Mesendoderm (in vitro differentiated cells): Measurements from ENCODE around the gene TRIM50.
A peak's percentile ranks its signal among the peaks of the same experiment; 100 is the strongest.
"Not testable (repeated sequence)": the region's sequence is repeated elsewhere in the genome, so short reads cannot be mapped to it uniquely, and the experiment has no call there.

Source experiments
- DNase-seq: peaks from one replicate; pipeline ENCODE4 v3.0.0; 2013
- H2AK5ac ChIP-seq: 2 replicates; pipeline ENCODE4 v1.6.1; 2013; ENCODE audit warnings: low read length, inconsistent platforms
- H2BK120ac ChIP-seq: 2 replicates; pipeline ENCODE4 v1.6.1; 2013; ENCODE audit warnings: low read depth, mild to moderate bottlenecking, low read length, moderate library complexity, mixed read lengths
- H2BK15ac ChIP-seq: replicated peaks from 2 replicates; pipeline ENCODE4 v1.6.1; 2013; ENCODE audit warnings: low read depth, mild to moderate bottlenecking, moderate library complexity
- H2BK5ac ChIP-seq: 2 replicates; pipeline ENCODE4 v1.6.1; 2013; ENCODE audit warnings: low read length, inconsistent platforms
- H3K18ac ChIP-seq: 2 replicates; pipeline ENCODE4 v1.6.1; 2013; ENCODE audit warnings: mild to moderate bottlenecking, low read length, mixed read lengths
- H3K23ac ChIP-seq: one replicate; pipeline ENCODE4 v1.6.1; 2013; ENCODE audit warnings: low read length
- H3K27ac ChIP-seq: 2 replicates; pipeline ENCODE4 v1.5.1; 2013; ENCODE audit warnings: low read depth, mild to moderate bottlenecking, inconsistent platforms, low read length, moderate library complexity
- H3K27me3 ChIP-seq: 2 replicates; pipeline ENCODE4 v1.6.1; 2013; ENCODE audit warnings: low read length, control low read depth, mild to moderate bottlenecking, inconsistent platforms; ENCODE audit not compliant: insufficient read depth, poor library complexity
- H3K36me3 ChIP-seq: 2 replicates; pipeline ENCODE4 v1.6.1; 2013; ENCODE audit warnings: low read length, inconsistent platforms; ENCODE audit not compliant: control insufficient read depth, insufficient read depth
- H3K4ac ChIP-seq: one replicate; pipeline ENCODE4 v1.6.1; 2013; ENCODE audit warnings: low read depth, mild to moderate bottlenecking, low read length, moderate library complexity
- H3K4me1 ChIP-seq: 2 replicates; pipeline ENCODE4 v1.6.1; 2013; ENCODE audit warnings: low read depth, low read length, inconsistent platforms; ENCODE audit not compliant: control insufficient read depth
- H3K4me2 ChIP-seq: 2 replicates; pipeline ENCODE4 v1.6.1; 2013; ENCODE audit warnings: low read length
- H3K4me3 ChIP-seq: 2 replicates; pipeline ENCODE4 v1.5.1; 2013; ENCODE audit warnings: mild to moderate bottlenecking, low read length
- H3K56ac ChIP-seq: one replicate; pipeline ENCODE4 v1.6.1; 2013; ENCODE audit warnings: low read length
- H3K79me1 ChIP-seq: 2 replicates; pipeline ENCODE4 v1.6.1; 2013; ENCODE audit warnings: low read length, inconsistent platforms
- H3K79me2 ChIP-seq: 2 replicates; pipeline ENCODE4 v1.6.1; 2013; ENCODE audit warnings: mild to moderate bottlenecking, low read length; ENCODE audit not compliant: control insufficient read depth, insufficient read depth
- H3K9ac ChIP-seq: 2 replicates; pipeline ENCODE4 v1.6.1; 2013; ENCODE audit warnings: low read length, inconsistent platforms
- H4K5ac ChIP-seq: one replicate; pipeline ENCODE4 v1.6.1; 2013; ENCODE audit warnings: low read length
- H4K8ac ChIP-seq: one replicate; pipeline ENCODE4 v1.6.1; 2013; ENCODE audit warnings: low read depth, mild to moderate bottlenecking, control low read depth, low read length, moderate library complexity
- WGBS: extraction: QIAGEN DNeasy Blood & Tissue Kit; methylation state at CpG from one replicate; pipeline ENCODE4 v1.1.7; 2013; ENCODE audit warnings: low lambda C conversion rate, missing lambda C conversion rate; ENCODE audit not compliant: insufficient coverage; ENCODE audit errors: extremely low coverage; 5-methylcytosine and 5-hydroxymethylcytosine counted together

The TRIM50 gene

DNA sequence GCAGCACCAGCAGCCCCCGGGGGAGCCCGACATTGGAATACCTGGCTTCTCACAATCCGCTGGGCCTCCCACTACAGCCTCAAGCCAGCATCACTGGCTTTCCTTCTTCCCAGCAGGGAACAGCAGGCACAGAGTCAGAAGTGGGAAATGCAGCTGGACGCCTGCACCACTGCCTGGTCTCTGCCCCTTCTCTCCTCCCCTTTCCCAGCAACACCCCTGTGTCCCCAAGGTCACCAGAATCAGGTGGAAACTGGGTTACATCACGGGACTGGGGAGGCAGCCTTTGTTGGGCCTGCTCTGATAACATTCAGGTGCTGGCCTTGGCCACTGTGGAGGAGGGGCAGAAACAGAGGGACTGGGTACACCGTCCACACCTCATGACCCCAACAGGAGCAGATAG lies 2.5 kb downstream of the TRIM50 start:
- not testable (repeated sequence) for DNase-seq, H4K5ac ChIP-seq, H3K23ac ChIP-seq, H3K27me3 ChIP-seq, H3K27ac ChIP-seq, H3K79me2 ChIP-seq, H3K18ac ChIP-seq, H3K4me1 ChIP-seq, H3K79me1 ChIP-seq, H3K56ac ChIP-seq, H2AK5ac ChIP-seq, H3K9ac ChIP-seq, H2BK5ac ChIP-seq, H2BK120ac ChIP-seq, H3K4ac ChIP-seq, H3K4me3 ChIP-seq, H3K36me3 ChIP-seq, H4K8ac ChIP-seq, H2BK15ac ChIP-seq, H3K4me2 ChIP-seq
- no CpG with 5 or more reads among the region's 6 CpGs for WGBS

DNA sequence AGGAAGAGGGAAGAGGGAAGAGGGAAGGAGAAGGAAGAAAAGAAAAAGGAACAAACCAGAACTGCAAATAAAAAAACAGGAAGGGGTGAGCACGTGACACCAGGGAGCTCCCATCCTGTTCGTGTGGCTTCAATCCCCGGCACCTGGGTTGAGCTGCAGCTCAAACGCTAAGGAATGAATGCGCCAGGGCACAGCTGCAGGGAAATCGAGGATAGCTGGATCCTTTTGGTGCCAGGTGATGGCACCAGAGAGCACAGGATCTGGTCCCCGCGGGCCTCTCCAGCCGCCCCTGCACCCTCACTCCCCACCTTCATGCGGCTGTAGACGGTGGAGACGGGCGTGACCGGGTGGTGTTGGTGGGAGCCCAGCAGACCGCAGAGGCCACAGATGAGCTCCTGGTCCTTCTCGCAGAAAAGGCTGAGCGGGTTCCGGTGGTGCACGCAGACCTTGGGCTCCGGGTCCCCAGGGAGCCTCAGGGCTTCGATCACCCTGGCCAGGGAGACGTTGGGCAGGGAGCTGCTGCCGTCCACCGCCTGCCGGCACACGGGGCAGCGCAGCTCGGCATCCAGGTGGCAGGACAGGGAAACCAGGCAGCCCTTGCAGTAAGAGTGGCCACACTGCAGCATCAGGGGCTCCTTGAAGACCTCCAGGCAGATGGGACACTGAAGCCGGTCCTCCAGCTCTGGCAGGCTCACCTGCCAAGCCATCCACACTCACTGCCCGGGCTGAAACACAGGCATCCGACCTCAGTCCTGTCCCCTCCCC lies 3.6 kb downstream of the TRIM50 start:
- H4K8ac ChIP-seq, H2BK120ac ChIP-seq, H4K5ac ChIP-seq, H3K23ac ChIP-seq, H3K27me3 ChIP-seq, H3K27ac ChIP-seq, H2BK15ac ChIP-seq, H3K79me1 ChIP-seq, H3K4me3 ChIP-seq, H3K9ac ChIP-seq, H3K18ac ChIP-seq, H3K4me1 ChIP-seq, H2AK5ac ChIP-seq, H3K79me2 ChIP-seq, H3K36me3 ChIP-seq, H2BK5ac ChIP-seq, H3K4me2 ChIP-seq, H3K4ac ChIP-seq: not testable (repeated sequence)
- H3K56ac ChIP-seq: peak overlapping the region; percentile 0
- no CpG with 5 or more reads among the region's 31 CpGs for WGBS
- DNase-seq: peak; percentile 86

DNA sequence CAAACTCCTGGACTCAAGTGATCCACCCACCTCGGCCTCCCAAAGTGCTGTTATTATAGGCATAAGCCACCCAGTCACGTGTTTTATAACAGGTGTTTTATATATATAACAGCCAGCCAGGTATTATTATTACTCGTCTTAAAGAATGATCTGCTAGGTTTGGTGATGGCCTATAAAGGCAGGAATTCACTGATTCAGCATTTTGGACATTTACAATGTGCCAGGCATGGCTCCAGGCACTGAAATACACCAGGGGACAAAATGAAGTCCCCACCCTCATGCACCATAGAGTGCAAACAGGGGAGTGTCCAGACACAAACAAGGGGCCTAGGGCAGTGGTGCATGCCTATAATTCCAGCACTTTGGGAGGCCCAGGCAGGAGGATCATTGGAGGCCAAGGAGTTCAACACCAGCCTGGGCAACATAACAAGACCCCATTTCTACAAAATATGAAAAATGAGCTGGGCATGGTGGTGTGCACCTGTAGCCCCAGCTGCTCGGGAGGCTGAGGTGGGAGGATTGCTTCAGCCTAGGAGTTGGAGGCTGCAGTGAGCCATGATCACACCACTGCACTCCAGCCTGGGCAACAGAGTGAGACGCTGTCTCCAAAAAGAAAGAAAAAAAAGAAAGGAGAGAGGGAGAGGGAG lies 4.3 kb downstream of the TRIM50 start:
- H3K18ac ChIP-seq, H3K4ac ChIP-seq, H2BK5ac ChIP-seq, H2BK15ac ChIP-seq, H3K4me1 ChIP-seq, H3K36me3 ChIP-seq, H4K5ac ChIP-seq, H2BK120ac ChIP-seq, H3K9ac ChIP-seq, H2AK5ac ChIP-seq, H3K79me2 ChIP-seq, H3K23ac ChIP-seq, H3K27me3 ChIP-seq, H3K27ac ChIP-seq, H3K4me3 ChIP-seq, H4K8ac ChIP-seq, H3K4me2 ChIP-seq, H3K79me1 ChIP-seq, DNase-seq: not testable (repeated sequence)
- H3K56ac ChIP-seq: peak overlapping the region; percentile 0
- WGBS: no CpG with 5 or more reads among the region's 5 CpGs

DNA sequence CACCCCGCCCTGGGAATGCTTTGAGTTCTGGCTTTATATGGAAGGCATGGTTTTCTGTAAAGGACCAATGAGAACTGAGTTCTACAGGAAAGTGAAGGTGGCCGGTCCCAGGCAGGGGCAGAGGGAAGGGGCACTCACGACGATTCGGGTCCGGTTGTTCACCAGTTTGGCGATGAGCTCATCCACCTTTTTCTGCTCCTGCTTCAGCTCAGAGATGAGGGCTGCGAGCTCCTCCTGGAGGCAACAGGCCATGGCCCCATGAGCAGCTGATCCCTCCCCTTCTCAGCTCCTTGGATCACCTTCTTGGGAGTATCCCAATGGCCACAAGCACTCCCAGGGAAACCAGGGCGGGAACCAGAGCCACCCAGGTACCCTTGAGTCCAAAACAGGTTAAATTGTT lies 7.9 kb downstream of the TRIM50 start:
- H3K79me2 ChIP-seq, H3K4me1 ChIP-seq, H3K23ac ChIP-seq, H2AK5ac ChIP-seq, H3K4ac ChIP-seq, H2BK15ac ChIP-seq, H4K5ac ChIP-seq, H3K79me1 ChIP-seq, H2BK120ac ChIP-seq, H3K56ac ChIP-seq, H3K18ac ChIP-seq, H3K27ac ChIP-seq, H3K36me3 ChIP-seq, H2BK5ac ChIP-seq, H3K4me2 ChIP-seq, H3K9ac ChIP-seq, H4K8ac ChIP-seq, H3K27me3 ChIP-seq, H3K4me3 ChIP-seq: not testable (repeated sequence)
- WGBS: no CpG with 5 or more reads among the region's 9 CpGs
- DNase-seq: peak; percentile 43

DNA sequence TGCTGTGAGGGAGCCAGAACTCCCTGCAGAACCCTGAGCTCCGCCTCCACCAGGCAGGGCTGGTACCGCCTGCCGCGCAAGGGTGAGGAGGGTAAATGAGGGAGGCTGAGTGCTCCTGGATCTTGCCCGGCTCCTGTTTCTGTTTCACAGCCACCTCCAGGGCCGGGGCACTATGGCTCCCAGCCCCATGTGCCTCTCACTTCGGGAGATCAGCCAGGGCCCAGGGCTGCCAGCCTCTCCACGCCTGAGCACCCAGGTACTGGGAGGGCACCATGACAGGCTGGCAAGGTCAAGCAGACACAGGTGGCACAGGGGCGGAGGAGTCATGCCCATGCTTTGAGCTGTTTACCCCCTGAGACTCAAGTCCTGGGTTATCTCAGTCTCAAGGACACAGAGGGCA lies 8.3 kb downstream of the TRIM50 start:
- H3K79me2 ChIP-seq, H3K18ac ChIP-seq: not testable (repeated sequence)

More for the DNA sequence above, 8.3 kb downstream of the TRIM50 start:
- H2BK120ac ChIP-seq, H3K79me1 ChIP-seq, H3K4me2 ChIP-seq, H3K27ac ChIP-seq, H3K4ac ChIP-seq, H2BK15ac ChIP-seq, H3K56ac ChIP-seq, H3K36me3 ChIP-seq, H2BK5ac ChIP-seq, DNase-seq, H3K4me3 ChIP-seq, H4K5ac ChIP-seq, H3K4me1 ChIP-seq, H3K27me3 ChIP-seq, H3K9ac ChIP-seq, H4K8ac ChIP-seq, H3K23ac ChIP-seq, H2AK5ac ChIP-seq: not testable (repeated sequence)
- no CpG with 5 or more reads among the region's 9 CpGs for WGBS
